Esophagus squamous epithelium (tissue), 5 donors: ENCODE data around the gene FBXL14. TPM values are rescaled to one million over a fixed set of nuclear protein-coding genes. Genes with fewer than 3 reads are reported as not detected.

Source experiments
- DNase-seq: peaks from one replicate; lab custom pipeline; 2025; lab: John Stamatoyannopoulos, UW
- H3K27ac ChIP-seq, 4 donors: fragments of 200-600 bp; sonication (generic); one replicate each; pipeline ENCODE4 v1.5.1; 2016 to 2019; ENCODE audit warnings: mild to moderate bottlenecking in 1 of 4
- H3K27me3 ChIP-seq, 4 donors: fragments of 200-600 bp; sonication (generic); 1 replicate in 3 of 4; 2 replicates in 1 of 4; pipeline versions ENCODE4 v1.5.1 to v1.6.0; 2017 to 2021; ENCODE audit warnings: antibody characterized with exemption in 1 of 4
- H3K36me3 ChIP-seq, 3 donors: fragments of 200-600 bp; sonication (generic); one replicate each; pipeline ENCODE4 v1.5.1; 2016 to 2019
- H3K4me1 ChIP-seq, 3 donors: fragments of 200-600 bp; sonication (generic); one replicate each; pipeline ENCODE4 v1.5.1; 2017 to 2019
- H3K4me3 ChIP-seq, 4 donors: fragments of 200-600 bp; sonication (generic); 1 replicate in 3 of 4; 2 replicates in 1 of 4; pipeline ENCODE4 v1.5.1; 2016 to 2019; ENCODE audit warnings: mild to moderate bottlenecking in 2 of 4, moderate library complexity in 1 of 4
- H3K9me3 ChIP-seq, 3 donors: fragments of 200-600 bp; sonication (generic); one replicate each; pipeline ENCODE4 v1.5.1; 2016 to 2019
- CTCF ChIP-seq, 6 experiments: fragments of 450-650 bp in 4 of 6; fragments of 200-600 bp in 2 of 6; sonication (generic) in 2 of 6; IDR thresholded peaks; one replicate each; pipeline ENCODE4 v1.5.1; 2016 to 2019; ENCODE audit warnings: antibody characterized with exemption in 6 of 6, mild to moderate bottlenecking in 4 of 6, moderate library complexity in 4 of 6
- POLR2A ChIP-seq, 4 donors: fragments of 450-650 bp; IDR thresholded peaks; one replicate each; pipeline ENCODE4 v1.6.1; 2017; ENCODE audit warnings: antibody characterized with exemption in 4 of 4, mild to moderate bottlenecking in 4 of 4, moderate library complexity in 3 of 4
- WGBS, 2 donors: methylation state at CpG; one replicate each; pipeline ENCODE4 v1.1.5; 2018; 5-methylcytosine and 5-hydroxymethylcytosine counted together
- intact Hi-C: fragments of 100-400 bp; cut with DNase I; formaldehyde crosslinking; loops from one replicate; pipeline ENCODE4 v1.15.0; 2022
- total RNA-seq, 4 donors: library from RNA; depleted of rRNA; stranded (reverse); fragments of >200 nt; gene quantifications; one replicate each; pipeline ENCODE4 v1.1.0, GENCODE V29; 2016
- donor health status: DM: yes; HTN: yes; CAD: no.

FBXL14 gene
- total RNA-seq, 4 donors from 2014 or later: 6.5 to 14.9 (median 8.8) TPM

GRCh38 chr12:1572731-1573130, 21.6 kb downstream of the FBXL14 start:
- intact Hi-C loops: no loop called here
- Histone ChIP-seq H3K36me3 (peaks cover 0 to 3% (median 0%) of the 10 kb centered on the region in 3 donors), H3K4me3 (no peak overlapping the region), H3K9me3 (no peaks in the 10 kb centered on the region), H3K27me3 (no peaks in the 10 kb centered on the region), H3K27ac (no peak overlapping the region), H3K4me1 (peaks cover 10 to 30% (median 20%) of the 10 kb centered on the region in 3 donors)
- TF ChIP-seq POLR2A (IDR thresholded peaks at IDR 0.05): no peak
- WGBS, 2 donors: 75 to 77% methylated on average over 5 of the region's 5 CpGs
- no peak for DNase-seq

GRCh38 chr12:1567852-1568251, 26.5 kb downstream of the FBXL14 start:
- H3K36me3 ChIP-seq: peaks cover 0 to 14% (median 0%) of the 10 kb centered on the region in 3 donors
- no peaks in the 10 kb centered on the region for H3K4me1 ChIP-seq
- no peak for DNase-seq
- H3K4me3 ChIP-seq: no peak overlapping the region
- WGBS, 2 donors: 93 to 98% methylated on average over 6 of the region's 6 CpGs
- no peaks in the 10 kb centered on the region for H3K27me3 ChIP-seq
- no peak for TF ChIP-seq CTCF (IDR thresholded peaks at IDR 0.05)
- TF ChIP-seq POLR2A (IDR thresholded peaks at IDR 0.05): no peak
- H3K27ac ChIP-seq: no peak overlapping the region
- no peaks in the 10 kb centered on the region for H3K9me3 ChIP-seq
- intact Hi-C loops: no loop called here

- 85 to 87% methylated on average over 19 to 20 of the region's 24 CpGs for WGBS, 2 donors
- H3K4me1 ChIP-seq: no peaks in the 10 kb centered on the region
- H3K27me3 ChIP-seq: no peaks in the 10 kb centered on the region
- no peak overlapping the region for H3K27ac ChIP-seq
- H3K36me3 ChIP-seq: peaks cover 0 to 14% (median 0%) of the 10 kb centered on the region in 3 donors
- no peak for DNase-seq
- no peak overlapping the region for H3K4me3 ChIP-seq
- no peaks in the 10 kb centered on the region for H3K9me3 ChIP-seq
- TF ChIP-seq POLR2A (IDR thresholded peaks at IDR 0.05) (no peak), CTCF (IDR thresholded peaks at IDR 0.05) (no peak)
- intact Hi-C loops: no loop called here
Observed at GRCh38 chr12:1566449-1567135, 27.8 kb downstream of the FBXL14 start.

GRCh38 chr12:1565172-1565571, 29.2 kb downstream of the FBXL14 start:
- intact Hi-C loops: no loop called here
- Histone ChIP-seq H3K27me3 (no peaks in the 10 kb centered on the region), H3K9me3 (no peaks in the 10 kb centered on the region), H3K27ac (no peak overlapping the region), H3K4me3 (no peak overlapping the region), H3K4me1 (no peaks in the 10 kb centered on the region), H3K36me3 (peaks cover 0 to 12% (median 0%) of the 10 kb centered on the region in 3 donors)
- TF ChIP-seq CTCF (IDR thresholded peaks at IDR 0.05) (no peak), POLR2A (IDR thresholded peaks at IDR 0.05) (no peak)
- no peak for DNase-seq
- whole genome bisulfite sequencing, 2 donors: 93 to 96% methylated on average over 4 to 5 of the region's 5 CpGs

- Histone ChIP-seq H3K36me3 (peaks cover 0 to 11% (median 0%) of the 10 kb centered on the region in 3 donors), H3K4me3 (no peak overlapping the region), H3K27ac (no peak overlapping the region), H3K4me1 (peaks cover 0 to 8% (median 0%) of the 10 kb centered on the region in 3 donors), H3K9me3 (no peaks in the 10 kb centered on the region), H3K27me3 (no peaks in the 10 kb centered on the region)
- intact Hi-C loops: no loop called here
- 88% methylated on average over 2 of the region's 2 CpGs for WGBS, 2 donors
- TF ChIP-seq CTCF (IDR thresholded peaks at IDR 0.05) (no peak), POLR2A (IDR thresholded peaks at IDR 0.05) (no peak)
- DNase-seq: no peak
Observed at GRCh38 chr12:1564067-1564466, 30.3 kb downstream of the FBXL14 start.
